DOHH2 (cell line): ENCODE measurements around the gene DHH.

Experiments
- EZH2phosphoT487 ChIP-seq: fragments of 200-600 bp; sonication (generic); IDR thresholded peaks from 2 replicates; pipeline ENCODE4 v1.6.1; 2017; ENCODE audit warnings: borderline replicate concordance, mild to moderate bottlenecking, antibody characterized with exemption, low read length, moderate library complexity, mixed read lengths
- TF ChIP-seq, protein P1 (sequence below): fragments of 200-600 bp; sonication (generic); IDR thresholded peaks from one replicate; pipeline ENCODE4 v1.5.1; 2014; ENCODE audit warnings: antibody characterized with exemption, mild to moderate bottlenecking, low read depth, low read length; ENCODE audit not compliant: poor library complexity, severe bottlenecking

DNA sequence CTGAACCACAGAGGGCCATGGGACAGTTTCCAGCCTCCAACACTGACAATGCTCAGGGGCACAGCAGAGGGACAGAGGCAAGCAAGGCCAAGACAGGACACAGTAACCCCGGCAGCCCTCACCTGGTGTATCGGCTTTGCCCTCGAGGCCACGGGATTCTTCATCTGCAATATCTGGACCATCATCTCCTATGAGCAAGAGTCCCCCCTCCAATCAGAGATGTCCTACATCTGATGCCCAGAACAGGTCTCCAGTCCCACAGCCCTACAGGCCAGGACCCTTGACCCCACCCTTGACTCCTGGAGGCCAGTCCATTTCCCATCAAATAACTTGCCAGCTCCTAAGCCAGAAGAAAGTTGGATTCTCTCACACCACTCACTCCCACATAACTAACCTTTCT, 51.4 kb downstream of the DHH start:
- TF ChIP-seq, protein P1, sequence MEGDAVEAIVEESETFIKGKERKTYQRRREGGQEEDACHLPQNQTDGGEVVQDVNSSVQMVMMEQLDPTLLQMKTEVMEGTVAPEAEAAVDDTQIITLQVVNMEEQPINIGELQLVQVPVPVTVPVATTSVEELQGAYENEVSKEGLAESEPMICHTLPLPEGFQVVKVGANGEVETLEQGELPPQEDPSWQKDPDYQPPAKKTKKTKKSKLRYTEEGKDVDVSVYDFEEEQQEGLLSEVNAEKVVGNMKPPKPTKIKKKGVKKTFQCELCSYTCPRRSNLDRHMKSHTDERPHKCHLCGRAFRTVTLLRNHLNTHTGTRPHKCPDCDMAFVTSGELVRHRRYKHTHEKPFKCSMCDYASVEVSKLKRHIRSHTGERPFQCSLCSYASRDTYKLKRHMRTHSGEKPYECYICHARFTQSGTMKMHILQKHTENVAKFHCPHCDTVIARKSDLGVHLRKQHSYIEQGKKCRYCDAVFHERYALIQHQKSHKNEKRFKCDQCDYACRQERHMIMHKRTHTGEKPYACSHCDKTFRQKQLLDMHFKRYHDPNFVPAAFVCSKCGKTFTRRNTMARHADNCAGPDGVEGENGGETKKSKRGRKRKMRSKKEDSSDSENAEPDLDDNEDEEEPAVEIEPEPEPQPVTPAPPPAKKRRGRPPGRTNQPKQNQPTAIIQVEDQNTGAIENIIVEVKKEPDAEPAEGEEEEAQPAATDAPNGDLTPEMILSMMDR: no peak
- no peak for TF ChIP-seq EZH2phosphoT487
